Neuronal stem cell (in vitro differentiated cells): ENCODE measurements around the gene TUBA4B.
"Not testable (repeated sequence)": the region's sequence is repeated elsewhere in the genome, so short reads cannot be mapped to it uniquely, and the experiment has no call there.

Experiments used
- DNase-seq: peaks from one replicate; pipeline ENCODE4 v3.0.0-alpha.2; 2013; ENCODE audit warnings: low spot score
- H2AFZ ChIP-seq: one replicate; pipeline ENCODE4 v1.6.1; 2013; ENCODE audit warnings: mild to moderate bottlenecking, low read length, inconsistent platforms
- H2AK5ac ChIP-seq: 2 replicates; pipeline ENCODE4 v1.6.1; 2013; ENCODE audit warnings: low read depth, mild to moderate bottlenecking, inconsistent platforms, low read length, moderate library complexity, mixed read lengths
- H2BK120ac ChIP-seq: 2 replicates; pipeline ENCODE4 v1.6.1; 2013; ENCODE audit warnings: low read depth, mild to moderate bottlenecking, inconsistent platforms, low read length, moderate library complexity, mixed read lengths
- H2BK12ac ChIP-seq: one replicate; pipeline ENCODE4 v1.6.1; 2013; ENCODE audit warnings: low read length, inconsistent platforms
- H2BK15ac ChIP-seq: 2 replicates; pipeline ENCODE4 v1.6.1; 2013; ENCODE audit warnings: mild to moderate bottlenecking, low read length, inconsistent platforms, mixed read lengths
- H2BK5ac ChIP-seq: one replicate; pipeline ENCODE4 v1.6.1; 2013; ENCODE audit warnings: inconsistent platforms, mild to moderate bottlenecking, low read length, moderate library complexity
- H3K14ac ChIP-seq: one replicate; pipeline ENCODE4 v1.6.1; 2013; ENCODE audit warnings: low read length, inconsistent platforms
- H3K18ac ChIP-seq: 2 replicates; pipeline ENCODE4 v1.6.1; 2013; ENCODE audit warnings: low read length, inconsistent platforms
- H3K23ac ChIP-seq: 2 replicates; pipeline ENCODE4 v1.6.1; 2013; ENCODE audit warnings: low read depth, mild to moderate bottlenecking, mixed read lengths, low read length, inconsistent platforms; ENCODE audit not compliant: poor library complexity
- H3K27ac ChIP-seq: replicated peaks from 3 replicates; pipeline ENCODE4 v1.5.1; 2013; ENCODE audit warnings: low read length, inconsistent platforms
- H3K27me3 ChIP-seq, 3 experiments: 2 replicates each; pipeline ENCODE4 v1.6.1; 2013; ENCODE audit warnings: low read length in 3 of 3, mild to moderate bottlenecking in 2 of 3, inconsistent platforms in 1 of 3, low read depth in 1 of 3, mixed read lengths in 1 of 3, moderate library complexity in 1 of 3; ENCODE audit not compliant: control insufficient read depth in 3 of 3, insufficient read depth in 3 of 3
- H3K36me3 ChIP-seq, 2 donors: replicated peaks in 1 of 2; 2 replicates each; pipeline ENCODE4 v1.6.1; 2013; ENCODE audit warnings: low read length in 2 of 2; ENCODE audit not compliant: control insufficient read depth in 2 of 2, insufficient read depth in 2 of 2
- H3K4ac ChIP-seq: 2 replicates; pipeline ENCODE4 v1.6.1; 2013; ENCODE audit warnings: inconsistent platforms, mild to moderate bottlenecking, low read length, moderate library complexity
- H3K4me1 ChIP-seq, 2 donors: 1 replicate in 1 of 2; 2 replicates in 1 of 2; pipeline ENCODE4 v1.6.1; 2013; ENCODE audit warnings: low read length in 2 of 2, low read depth in 1 of 2; ENCODE audit not compliant: control insufficient read depth in 2 of 2, insufficient read depth in 1 of 2
- H3K4me2 ChIP-seq: one replicate; pipeline ENCODE4 v1.6.1; 2013; ENCODE audit warnings: mild to moderate bottlenecking, low read length, inconsistent platforms; ENCODE audit not compliant: insufficient read depth, poor library complexity, severe bottlenecking
- H3K4me3 ChIP-seq, 2 donors: 2 replicates each; pipeline ENCODE4 v1.5.1; 2013; ENCODE audit warnings: low read length in 2 of 2, mild to moderate bottlenecking in 2 of 2, inconsistent platforms in 1 of 2, moderate library complexity in 1 of 2
- H3K79me1 ChIP-seq: one replicate; pipeline ENCODE4 v1.6.1; 2013; ENCODE audit warnings: low read depth, mild to moderate bottlenecking, inconsistent platforms, low read length, moderate library complexity
- H3K9ac ChIP-seq: one replicate; pipeline ENCODE4 v1.6.1; 2013; ENCODE audit warnings: mild to moderate bottlenecking, low read depth, low read length, inconsistent platforms; ENCODE audit not compliant: poor library complexity
- H3K9me3 ChIP-seq, 2 donors: replicated peaks in 1 of 2; 2 replicates each; pipeline versions ENCODE3 to v1.6.1; 2013; ENCODE audit warnings: low read length in 2 of 2, mild to moderate bottlenecking in 2 of 2, inconsistent platforms in 1 of 2, low read depth in 1 of 2, mixed read lengths in 1 of 2, moderate library complexity in 1 of 2; ENCODE audit not compliant: control insufficient read depth in 2 of 2, insufficient read depth in 1 of 2
- H4K8ac ChIP-seq: one replicate; pipeline ENCODE4 v1.6.1; 2013; ENCODE audit warnings: low read depth, mild to moderate bottlenecking, inconsistent platforms, low read length, moderate library complexity
- H4K91ac ChIP-seq: one replicate; pipeline ENCODE4 v1.6.1; 2013; ENCODE audit warnings: low read length, low read depth, mild to moderate bottlenecking, inconsistent platforms; ENCODE audit not compliant: poor library complexity
- WGBS, 2 donors: extraction: QIAGEN DNeasy Blood & Tissue Kit; methylation state at CpG; one replicate each; pipeline ENCODE4 v1.1.7; 2013; ENCODE audit warnings: missing lambda C conversion rate in 2 of 2, mixed read lengths in 1 of 2; ENCODE audit not compliant: insufficient read length in 2 of 2, insufficient replicate concordance in 1 of 2; ENCODE audit errors: extremely low coverage in 2 of 2; 5-methylcytosine and 5-hydroxymethylcytosine counted together

The TUBA4B gene

DNA sequence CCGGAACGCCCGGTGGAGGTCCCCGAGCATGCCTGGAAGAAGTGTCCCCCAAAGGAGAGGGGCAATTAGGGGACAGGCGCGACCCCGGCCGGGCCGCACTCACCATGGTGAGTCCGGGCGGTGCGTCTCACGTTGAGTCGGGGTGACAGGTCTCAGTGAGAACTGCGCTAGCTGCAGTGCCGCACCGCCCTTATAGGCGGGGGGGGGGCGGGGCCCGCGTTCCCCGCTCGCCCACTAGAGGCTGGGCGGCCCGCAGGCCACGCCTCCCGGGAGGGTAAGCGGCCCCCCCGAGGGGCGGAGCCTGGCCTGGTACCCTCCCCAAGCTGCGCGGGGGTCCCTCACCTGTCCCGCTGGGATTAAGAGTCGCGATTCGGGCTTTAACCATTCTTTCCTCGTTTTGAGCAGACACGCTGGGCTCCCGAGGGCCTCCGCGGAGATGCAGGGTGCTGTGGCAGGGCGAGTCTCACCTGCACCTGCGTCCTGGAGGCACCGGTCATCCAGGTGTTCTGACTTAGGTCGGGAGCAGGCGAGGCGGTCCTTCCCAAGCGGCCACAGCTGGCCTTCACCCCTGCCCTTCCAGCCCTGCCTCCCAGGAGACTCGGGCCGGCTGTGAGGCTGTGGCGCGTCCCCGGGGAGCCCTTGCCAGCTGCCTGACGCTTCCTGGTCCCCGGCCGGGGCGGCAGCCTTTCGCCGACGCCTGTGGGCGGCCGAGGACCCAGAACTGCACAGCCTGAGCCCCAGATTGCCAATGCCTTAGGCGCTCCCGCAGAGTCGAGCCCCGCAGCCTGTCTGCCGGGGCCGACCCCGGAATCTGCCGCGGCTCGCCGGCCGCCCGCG lies 928 bp downstream of the TUBA4B start, which contains the start of gene TUBA4A:
TSS of gene TUBA4A (minus strand) at position 166 of the 837 bp plus-strand sequence. CDS start at position 106, 60 bp downstream.
- peak within 1 kb of the TSS; percentile 88 for H2AK5ac ChIP-seq
- peak within 1 kb of the TSS; percentile 80 for H3K23ac ChIP-seq
- H3K4ac ChIP-seq: no peak within 1 kb of the TSS
- H2BK12ac ChIP-seq: peak within 1 kb of the TSS; percentile 73
- no peak within 1 kb of the TSS for H2BK120ac ChIP-seq
- peaks cover 12 to 18% of the 10 kb centered on the region in 2 donors for H3K4me1 ChIP-seq
- peak within 1 kb of the TSS; percentile 80 for H3K4me2 ChIP-seq
- H3K4me3 ChIP-seq: peak within 1 kb of the TSS; percentile 26 to 73
- no peak within 1 kb of the TSS for H4K8ac ChIP-seq
- H3K36me3 ChIP-seq: no peaks in the 10 kb centered on the region
- H2BK15ac ChIP-seq: peak within 1 kb of the TSS; percentile 81
- H2BK5ac ChIP-seq: no peak within 1 kb of the TSS
- peak within 1 kb of the TSS; percentile 60 for H3K9ac ChIP-seq
- WGBS, 2 donors: no CpG with 5 or more reads among the region's 76 CpGs
- no peak within 1 kb of the TSS for H4K91ac ChIP-seq
- peak within 1 kb of the TSS; percentile 83 for H2AFZ ChIP-seq
- peaks cover 28 to 63% (median 55%) of the 10 kb centered on the region in 3 experiments for H3K27me3 ChIP-seq
- DNase-seq: peak; percentile 39
- peak within 1 kb of the TSS; percentile 76 for H3K18ac ChIP-seq
- H3K27ac ChIP-seq: no peak within 1 kb of the TSS
- peaks cover 2% of the 10 kb centered on the region for H3K79me1 ChIP-seq
- peak within 1 kb of the TSS; percentile 89 for H3K14ac ChIP-seq
- peaks cover 0 to 2% of the 10 kb centered on the region in 2 donors for H3K9me3 ChIP-seq

GRCh38 chr2:219254590-219255201 lies 1.7 kb downstream of the TUBA4B start:
- peaks cover 2% of the 10 kb centered on the region for H3K79me1 ChIP-seq
- no peak overlapping the region for H4K91ac ChIP-seq
- peak overlapping the region; percentile 83 for H2AFZ ChIP-seq
- no peak overlapping the region for H2BK12ac ChIP-seq
- no peak overlapping the region for H2BK5ac ChIP-seq
- H3K9ac ChIP-seq: no peak overlapping the region
- H3K9me3 ChIP-seq: peaks cover 0 to 2% of the 10 kb centered on the region in 2 donors
- peak overlapping the region; percentile 80 for H3K4me2 ChIP-seq
- no peak overlapping the region for H2BK15ac ChIP-seq
- no peak overlapping the region for H3K4ac ChIP-seq
- H3K36me3 ChIP-seq: no peaks in the 10 kb centered on the region
- peaks cover 12 to 17% of the 10 kb centered on the region in 2 donors for H3K4me1 ChIP-seq
- H2AK5ac ChIP-seq: peak overlapping the region; percentile 88
- H3K14ac ChIP-seq: no peak overlapping the region
- WGBS, 2 donors: no CpG with 5 or more reads among the region's 12 CpGs
- peak overlapping the region; percentile 44 for H3K18ac ChIP-seq
- H4K8ac ChIP-seq: no peak overlapping the region
- H3K27ac ChIP-seq: no peak overlapping the region
- H3K27me3 ChIP-seq: peaks cover 28 to 69% (median 57%) of the 10 kb centered on the region in 3 experiments
- no peak overlapping the region for H2BK120ac ChIP-seq
- H3K23ac ChIP-seq: peak overlapping the region; percentile 80
- H3K4me3 ChIP-seq: no peak overlapping the region
- no peak for DNase-seq

GRCh38 chr2:219258942-219259341 lies 5.9 kb downstream of the TUBA4B start:
- H4K91ac ChIP-seq, H3K36me3 ChIP-seq, H2BK15ac ChIP-seq, H3K9ac ChIP-seq, H2AK5ac ChIP-seq, H3K27ac ChIP-seq, H2AFZ ChIP-seq, H3K14ac ChIP-seq, DNase-seq, H2BK5ac ChIP-seq, H3K23ac ChIP-seq, H4K8ac ChIP-seq, H3K18ac ChIP-seq, H2BK12ac ChIP-seq, H3K79me1 ChIP-seq, H3K4me1 ChIP-seq, H3K4me3 ChIP-seq, H3K4ac ChIP-seq, H3K9me3 ChIP-seq, H3K4me2 ChIP-seq, H2BK120ac ChIP-seq: not testable (repeated sequence)
- peaks cover 11 to 69% (median 33%) of the 10 kb centered on the region in 3 experiments for H3K27me3 ChIP-seq
- no CpG with 5 or more reads among the region's 10 CpGs for WGBS, 2 donors
